H1 (cell line): ENCODE data around the gene ELOA. TPM values are rescaled to one million over a fixed set of nuclear protein-coding genes. Genes with fewer than 3 reads are reported as not detected.

Experiments used
- CTCF ChIA-PET: fragments of 300-600 bp; sonication (Branson Sonifier 250); formaldehyde crosslinking; loops from one replicate; lab custom pipeline; 2021; ENCODE audit not compliant: partially characterized antibody; lab: Charles Lee
- POLR2A ChIA-PET: fragments of 300-600 bp; sonication (Branson Sonifier 250); formaldehyde crosslinking; loops from one replicate; lab custom pipeline; 2021; ENCODE audit warnings: inconsistent platforms; ENCODE audit not compliant: partially characterized antibody; lab: Charles Lee
- DNase-seq, 2 experiments: peaks; one replicate each; pipeline versions ENCODE4 v3.0.0 to v3.0.0-alpha.2; 2010 to 2022; ENCODE audit warnings: low spot score in 2 of 2, low read depth in 1 of 2, mixed read lengths in 1 of 2
- FAIRE-seq: peaks from 2 replicates; lab custom pipeline; 2011; peaks lifted over from hg19 to GRCh38; lab: Jason Lieb, UNC
- H2AFZ ChIP-seq: 2 replicates; pipeline ENCODE4 v1.8.1; 2012; ENCODE audit warnings: low read length, inconsistent platforms
- H2AK5ac ChIP-seq: 2 replicates; pipeline ENCODE4 v1.6.1; 2013; ENCODE audit warnings: low read depth, low read length
- H2BK120ac ChIP-seq: replicated peaks from 2 replicates; pipeline ENCODE3; 2013; ENCODE audit warnings: low read depth, low read length, inconsistent platforms
- H2BK12ac ChIP-seq: 2 replicates; pipeline ENCODE4 v1.6.1; 2013; ENCODE audit warnings: low read depth, low read length
- H2BK15ac ChIP-seq: 2 replicates; pipeline ENCODE4 v1.6.1; 2013; ENCODE audit warnings: low read length
- H2BK20ac ChIP-seq: 2 replicates; pipeline ENCODE4 v1.6.1; 2013; ENCODE audit warnings: low read length
- H2BK5ac ChIP-seq: 2 replicates; pipeline ENCODE4 v1.6.1; 2013; ENCODE audit warnings: low read depth, low read length
- H3K14ac ChIP-seq: 2 replicates; pipeline ENCODE4 v1.6.1; 2013; ENCODE audit warnings: inconsistent platforms; ENCODE audit not compliant: insufficient read length
- H3K18ac ChIP-seq: 2 replicates; pipeline ENCODE4 v1.6.1; 2013; ENCODE audit warnings: low read length; ENCODE audit errors: extremely low read depth
- H3K23ac ChIP-seq: 2 replicates; pipeline ENCODE4 v1.6.1; 2013; ENCODE audit warnings: inconsistent platforms; ENCODE audit not compliant: insufficient read length
- H3K23me2 ChIP-seq: 2 replicates; pipeline ENCODE4 v1.6.1; 2013; ENCODE audit warnings: low read depth, low read length
- H3K27ac ChIP-seq: 2 replicates; pipeline ENCODE4 v1.6.1; 2011; ENCODE audit warnings: low read depth, low read length, inconsistent platforms
- H3K27me3 ChIP-seq, 4 experiments: replicated peaks in 1 of 4; 1 replicate in 1 of 4; 2 replicates in 3 of 4; pipeline versions ENCODE4 v1.6.1 to v1.8.1; 2011 to 2013; ENCODE audit warnings: low read length in 3 of 4, mild to moderate bottlenecking in 3 of 4, inconsistent platforms in 2 of 4, mixed read lengths in 2 of 4, moderate library complexity in 1 of 4; ENCODE audit not compliant: control insufficient read depth in 3 of 4, insufficient read depth in 3 of 4; ENCODE audit errors: extremely low read depth in 1 of 4
- H3K36me3 ChIP-seq, 4 experiments: 2 replicates each; pipeline versions ENCODE4 v1.6.1 to v1.8.1; 2011 to 2013; ENCODE audit warnings: mild to moderate bottlenecking in 4 of 4, low read length in 3 of 4, moderate library complexity in 2 of 4, control low read depth in 1 of 4, inconsistent platforms in 1 of 4; ENCODE audit not compliant: insufficient read depth in 4 of 4, control insufficient read depth in 2 of 4
- H3K4ac ChIP-seq: replicated peaks from 2 replicates; pipeline ENCODE3; 2013; ENCODE audit warnings: low read length, low read depth, mixed read lengths, inconsistent platforms; ENCODE audit not compliant: insufficient read length
- H3K4me1 ChIP-seq, 4 experiments: replicated peaks in 1 of 4; 1 replicate in 1 of 4; 2 replicates in 3 of 4; pipeline versions ENCODE4 v1.6.1 to v1.8.1; 2011 to 2013; ENCODE audit warnings: low read length in 3 of 4, inconsistent platforms in 2 of 4, mixed read lengths in 1 of 4; ENCODE audit not compliant: insufficient read depth in 4 of 4, control insufficient read depth in 3 of 4
- H3K4me2 ChIP-seq, 2 experiments: 2 replicates each; pipeline versions ENCODE4 v1.6.1 to v1.8.1; 2011 to 2013; ENCODE audit warnings: low read depth in 2 of 2, low read length in 2 of 2, control low read depth in 1 of 2, inconsistent platforms in 1 of 2, mild to moderate bottlenecking in 1 of 2; ENCODE audit not compliant: insufficient read depth in 1 of 2
- H3K4me3 ChIP-seq, 4 experiments: fragments of 200-600, 300-600 bp in 1 of 4; sonication (generic), shearing (Covaris generic), sonication (Bioruptor Twin) in 1 of 4; 2 replicates each; pipeline versions ENCODE4 v1.5.1 to v1.8.1; 2011 to 2016; ENCODE audit warnings: low read length in 4 of 4, low read depth in 3 of 4, control low read depth in 2 of 4, inconsistent platforms in 2 of 4, mild to moderate bottlenecking in 2 of 4, mixed read lengths in 1 of 4, moderate library complexity in 1 of 4; ENCODE audit not compliant: insufficient read depth in 2 of 4; ENCODE audit errors: extremely low read depth in 1 of 4
- H3K56ac ChIP-seq: replicated peaks from 2 replicates; pipeline ENCODE3; 2013; ENCODE audit warnings: low read depth, mild to moderate bottlenecking, mixed read lengths, low read length, inconsistent platforms; ENCODE audit not compliant: insufficient read length
- H3K79me1 ChIP-seq: 2 replicates; pipeline ENCODE4 v1.6.1; 2013; ENCODE audit warnings: low read depth, low read length, control low read depth
- H3K79me2 ChIP-seq, 2 experiments: 2 replicates each; pipeline versions ENCODE4 v1.6.1 to v1.8.1; 2012 to 2013; ENCODE audit warnings: low read length in 2 of 2, mild to moderate bottlenecking in 2 of 2, inconsistent platforms in 1 of 2; ENCODE audit not compliant: insufficient read depth in 2 of 2, control insufficient read depth in 1 of 2
- H3K9ac ChIP-seq, 4 experiments: replicated peaks in 1 of 4; 1 replicate in 1 of 4; 2 replicates in 3 of 4; pipeline versions ENCODE4 v1.6.1 to v1.8.1; 2011 to 2013; ENCODE audit warnings: low read depth in 3 of 4, low read length in 3 of 4, control low read depth in 2 of 4, mild to moderate bottlenecking in 2 of 4, moderate library complexity in 2 of 4, inconsistent platforms in 1 of 4; ENCODE audit errors: extremely low read depth in 1 of 4
- H3K9me3 ChIP-seq, 2 experiments: 2 replicates each; pipeline versions ENCODE4 v1.6.1 to v1.8.1; 2012 to 2013; ENCODE audit warnings: mild to moderate bottlenecking in 2 of 2, moderate library complexity in 2 of 2, control low read depth in 1 of 2, inconsistent platforms in 1 of 2, low read depth in 1 of 2, low read length in 1 of 2, mixed read lengths in 1 of 2; ENCODE audit not compliant: insufficient read depth in 2 of 2
- H4K20me1 ChIP-seq, 2 experiments: replicated peaks in 1 of 2; 2 replicates each; pipeline versions ENCODE3 to v1.8.1; 2011 to 2013; ENCODE audit warnings: inconsistent platforms in 2 of 2, low read length in 2 of 2, mild to moderate bottlenecking in 1 of 2; ENCODE audit not compliant: insufficient read depth in 2 of 2, control insufficient read depth in 1 of 2
- H4K5ac ChIP-seq: 2 replicates; pipeline ENCODE4 v1.6.1; 2013; ENCODE audit warnings: low read length, low read depth, mixed read lengths, inconsistent platforms; ENCODE audit not compliant: insufficient read length
- H4K8ac ChIP-seq: 2 replicates; pipeline ENCODE4 v1.8.0; 2013; ENCODE audit warnings: mild to moderate bottlenecking, moderate library complexity, low read length, inconsistent platforms; ENCODE audit not compliant: insufficient read depth; ENCODE audit errors: extremely low read depth
- H4K91ac ChIP-seq: replicated peaks from 2 replicates; pipeline ENCODE3; 2013; ENCODE audit warnings: low read length, mixed read lengths, inconsistent platforms; ENCODE audit not compliant: insufficient read length
- EP300 ChIP-seq, 2 experiments: IDR thresholded peaks; 1 replicate in 1 of 2; 2 replicates in 1 of 2; pipeline ENCODE4 v1.6.1; 2011 to 2012; ENCODE audit warnings: low read depth in 2 of 2, low read length in 2 of 2, mild to moderate bottlenecking in 2 of 2, borderline replicate concordance in 1 of 2, inconsistent platforms in 1 of 2, moderate library complexity in 1 of 2
- FOSL1 ChIP-seq: IDR thresholded peaks from 2 replicates; pipeline ENCODE4 v1.6.1; 2011; ENCODE audit warnings: mild to moderate bottlenecking, low read depth, low read length, moderate library complexity; ENCODE audit not compliant: insufficient read depth
- KDM5A ChIP-seq: fragments of 200-600 bp; IDR thresholded peaks from 2 replicates; pipeline ENCODE4 v1.7.1; 2012; ENCODE audit warnings: mild to moderate bottlenecking, low read length, inconsistent platforms, mixed read lengths
- NANOG ChIP-seq: IDR thresholded peaks from 2 replicates; pipeline ENCODE4 v1.6.1; 2011; ENCODE audit warnings: low read length, low read depth, mild to moderate bottlenecking, inconsistent platforms; ENCODE audit not compliant: insufficient read depth, poor library complexity, severe bottlenecking
- NRF1 ChIP-seq: IDR thresholded peaks from 2 replicates; pipeline ENCODE4 v1.6.1; 2011; ENCODE audit warnings: mild to moderate bottlenecking, low read depth, low read length, improper control_type of control experiment
- PHF8 ChIP-seq: fragments of 200-600 bp; sonication (generic); conservative IDR thresholded peaks from 2 replicates; pipeline ENCODE4 v1.7.1; 2012; ENCODE audit warnings: low read depth, mild to moderate bottlenecking, inconsistent platforms, low read length, moderate library complexity
- POLR2A ChIP-seq, 2 experiments: IDR thresholded peaks; 1 replicate in 1 of 2; 2 replicates in 1 of 2; pipeline ENCODE4 v1.6.1; 2011; ENCODE audit warnings: low read depth in 2 of 2, low read length in 2 of 2, mild to moderate bottlenecking in 2 of 2; ENCODE audit errors: control extremely low read depth in 1 of 2
- POLR2AphosphoS5 ChIP-seq: IDR thresholded peaks from 2 replicates; pipeline ENCODE4 v1.6.1; 2011; ENCODE audit warnings: low read depth, low read length
- RFX5 ChIP-seq: IDR thresholded peaks from 2 replicates; pipeline ENCODE4 v1.6.1; 2011; ENCODE audit warnings: low read depth, low read length, improper control_type of control experiment, borderline replicate concordance
- RXRA ChIP-seq: IDR thresholded peaks from 2 replicates; pipeline ENCODE4 v1.6.1; 2011; ENCODE audit warnings: low read depth, mild to moderate bottlenecking, low read length, moderate library complexity; ENCODE audit not compliant: insufficient read depth
- SUZ12 ChIP-seq: fragments of 200-600 bp; sonication (generic); IDR thresholded peaks from 2 replicates; pipeline ENCODE4 v1.6.1; 2012; ENCODE audit warnings: mild to moderate bottlenecking, inconsistent platforms, low read length, moderate library complexity, mixed read lengths
- TAF1 ChIP-seq: IDR thresholded peaks from 2 replicates; pipeline ENCODE4 v1.6.1; 2011; ENCODE audit warnings: mild to moderate bottlenecking, low read depth, low read length
- ZNF274 ChIP-seq: IDR thresholded peaks from 2 replicates; pipeline ENCODE4 v1.7.0; 2012; ENCODE audit warnings: low read length, borderline replicate concordance; ENCODE audit errors: extremely low read depth
- WGBS, 2 experiments: shearing (Covaris generic) in 1 of 2; methylation state at CpG; one replicate each; pipeline versions ENCODE4 v1.1.6 to v1.1.7; 2013 to 2015; ENCODE audit warnings: low lambda C conversion rate in 2 of 2, mixed read lengths in 2 of 2, inconsistent platforms in 1 of 2, low coverage in 1 of 2, missing lambda C conversion rate in 1 of 2; ENCODE audit not compliant: insufficient replicate concordance in 2 of 2, insufficient coverage in 1 of 2, insufficient read length in 1 of 2; ENCODE audit errors: extremely low coverage in 1 of 2, missing lambda C conversion rate in 1 of 2; 5-methylcytosine and 5-hydroxymethylcytosine counted together
- polyA plus RNA-seq, 7 experiments: library from polyadenylated mRNA; depleted of rRNA in 3 of 7; stranded (reverse) in 5 of 7; unstranded in 2 of 7; fragments of >200 nt in 5 of 7; fragments of 200-250 nt in 2 of 7; gene quantifications; 1 replicate in 5 of 7; 2 replicates in 1 of 7; 4 replicates in 1 of 7; pipeline versions ENCODE4 v1.2.1 to v1.2.3, GENCODE V29; 2011 to 2013; ENCODE audit warnings: missing spikeins in 2 of 7, mixed read lengths in 2 of 7
- total RNA-seq: library from RNA; stranded (reverse); fragmentation: NEBNext Ultra II Directional; extraction: Animal tissue kit (Norgen Biotek cat#: 25700); gene quantifications from 2 replicates; pipeline ENCODE4 v1.2.1, GENCODE V29; 2021
- TF ChIP-seq, protein P1 (sequence below): IDR thresholded peaks from 2 replicates; pipeline ENCODE4 v1.6.1; 2012; ENCODE audit warnings: inconsistent platforms

ELOA gene
- total and polyA plus RNA-seq, 2 of the 8 experiments (the other 6 are each of a cell fraction or from before 2014, with no cell fraction given), result 15.7 to 61.1 TPM

DNA sequence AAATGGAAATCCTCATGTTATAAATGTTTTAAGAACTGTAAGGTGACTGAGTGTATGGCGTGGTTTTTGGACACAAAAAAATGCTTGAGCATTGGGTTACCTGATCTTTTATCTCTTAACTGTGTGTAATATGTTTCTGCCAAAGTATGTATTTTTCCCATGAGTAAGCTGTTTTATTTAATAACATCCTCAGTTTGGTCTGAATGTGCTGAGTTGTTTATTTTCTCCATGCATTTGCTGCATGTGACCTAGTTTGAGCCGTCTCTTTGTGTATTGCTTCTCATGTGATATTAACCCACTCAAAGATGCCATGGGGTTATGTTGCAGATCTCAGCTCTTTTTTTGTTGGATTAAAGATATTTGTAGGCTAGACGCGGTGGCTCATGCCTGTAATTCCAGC lies 41.6 kb downstream of the ELOA start:
- no peak overlapping the region for H4K5ac ChIP-seq
- CTCF ChIA-PET, result interaction anchor here (0.6 to 2.2 kb wide), 3 partner anchors 13 to 254 kb away, joined by 3 to 7 read pairs (median 3); no protein-coding TSS in a partner anchor
- no peak for DNase-seq
- H3K79me2 ChIP-seq, result peaks cover 0 to 10% of the 10 kb centered on the region in 2 experiments; a peak in 2 of 4 replicates
- peaks cover 13 to 34% (median 28%) of the 10 kb centered on the region in 4 experiments for H3K36me3 ChIP-seq
- H3K4ac ChIP-seq, result no peak overlapping the region
- H2BK12ac ChIP-seq, result no peak overlapping the region
- H2AFZ ChIP-seq, result no peak overlapping the region
- POLR2A ChIA-PET, result interaction anchor here (12.5 kb wide), 1 partner anchor 11 kb away, joined by 192 read pairs; the partner anchor contains the start of genes GALE and LYPLA2
- no peak overlapping the region for H2BK5ac ChIP-seq
- H3K4me2 ChIP-seq, result no peak overlapping the region
- H2BK120ac ChIP-seq, result no peak overlapping the region
- H4K8ac ChIP-seq, result no peak overlapping the region
- no peaks in the 10 kb centered on the region; the same call in 1 of the 2 replicates for H3K79me1 ChIP-seq
- H2AK5ac ChIP-seq, result no peak overlapping the region
- 90% methylated on average over 4 of the region's 4 CpGs; no CpG with 5 or more reads in 1 of the 2 experiments for WGBS, 2 experiments
- no peaks in the 10 kb centered on the region for H3K9me3 ChIP-seq
- H3K14ac ChIP-seq, result no peak overlapping the region
- no peak overlapping the region for H2BK20ac ChIP-seq
- no peak for FAIRE-seq
- no peaks in the 10 kb centered on the region for H3K4me1 ChIP-seq
- H3K23ac ChIP-seq, result no peak overlapping the region
- no peak overlapping the region for H3K56ac ChIP-seq
- no peak overlapping the region for H3K18ac ChIP-seq
- no peak overlapping the region for H3K4me3 ChIP-seq
- H3K27me3 ChIP-seq, result no peaks in the 10 kb centered on the region
- peaks cover 0 to 3% of the 10 kb centered on the region in 2 experiments for H4K20me1 ChIP-seq
- no peak overlapping the region for H4K91ac ChIP-seq
- H3K23me2 ChIP-seq, result no peaks in the 10 kb centered on the region
- H3K9ac ChIP-seq, result no peak overlapping the region
- H3K27ac ChIP-seq, result no peak overlapping the region
- H2BK15ac ChIP-seq, result no peak overlapping the region
- TF ChIP-seq POLR2AphosphoS5 (no peak), NANOG (no peak), NRF1 (no peak), TAF1 (no peak), ZNF274 (no peak), SUZ12 (no peak), RXRA (no peak), FOSL1 (no peak), POLR2A (IDR thresholded peaks at IDR 0.05; ENCODE audit: control extremely low read depth in 1 of 2, low read depth in 2 of 2, low read length in 2 of 2) (no peak), PHF8 (no peak), RFX5 (no peak), EP300 (IDR thresholded peaks at IDR 0.05; ENCODE audit: borderline replicate concordance in 1 of 2, low read depth in 2 of 2, low read length in 2 of 2) (no peak), KDM5A (no peak)
- TF ChIP-seq, protein P1, sequence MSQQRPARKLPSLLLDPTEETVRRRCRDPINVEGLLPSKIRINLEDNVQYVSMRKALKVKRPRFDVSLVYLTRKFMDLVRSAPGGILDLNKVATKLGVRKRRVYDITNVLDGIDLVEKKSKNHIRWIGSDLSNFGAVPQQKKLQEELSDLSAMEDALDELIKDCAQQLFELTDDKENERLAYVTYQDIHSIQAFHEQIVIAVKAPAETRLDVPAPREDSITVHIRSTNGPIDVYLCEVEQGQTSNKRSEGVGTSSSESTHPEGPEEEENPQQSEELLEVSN, result no peak
